HG02884 (cell line): ENCODE results near the gene KIAA1328.
"Not testable (repeated sequence)": the region's sequence is repeated elsewhere in the genome, so short reads cannot be mapped to it uniquely, and the experiment has no call there.

ENCODE experiments used
- ATAC-seq: cut with Tn5 transposase; IDR thresholded peaks from one replicate; pipeline ENCODE4 v1.9.1; 2021; ENCODE audit warnings: mild to moderate bottlenecking, moderate library complexity; ENCODE audit not compliant: unreplicated experiment

KIAA1328 gene

GRCh38 chr18:36879796-36880195 lies 50.9 kb downstream of the KIAA1328 start:
- not testable (repeated sequence) for ATAC-seq

GRCh38 chr18:36885981-36886380 lies 57.1 kb downstream of the KIAA1328 start:
- no peak for ATAC-seq

DNA sequence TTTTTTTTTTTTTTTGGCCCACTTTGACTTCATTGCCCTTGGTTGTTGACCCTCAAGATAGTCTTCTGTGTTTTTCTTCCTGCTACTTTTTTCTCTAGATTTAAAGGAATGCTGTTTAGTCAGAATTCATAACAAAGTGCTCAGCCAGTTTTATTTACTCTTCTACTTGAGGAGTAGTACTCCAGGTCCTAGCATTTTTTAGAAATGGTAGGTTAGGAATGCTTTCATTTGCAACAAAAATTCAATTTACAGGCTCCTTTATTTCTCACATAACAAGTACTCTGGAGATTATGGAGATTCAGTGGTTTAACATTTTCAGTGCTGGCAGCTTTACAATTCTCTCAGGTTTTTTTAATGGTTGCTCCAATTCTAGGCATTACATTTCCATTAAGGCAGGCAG lies 58.2 kb downstream of the KIAA1328 start:
- ATAC-seq = no peak

GRCh38 chr18:36887864-36888263 lies 58.9 kb downstream of the KIAA1328 start:
- no peak for ATAC-seq

GRCh38 chr18:36888778-36889177 lies 59.9 kb downstream of the KIAA1328 start:
- ATAC-seq = no peak

DNA sequence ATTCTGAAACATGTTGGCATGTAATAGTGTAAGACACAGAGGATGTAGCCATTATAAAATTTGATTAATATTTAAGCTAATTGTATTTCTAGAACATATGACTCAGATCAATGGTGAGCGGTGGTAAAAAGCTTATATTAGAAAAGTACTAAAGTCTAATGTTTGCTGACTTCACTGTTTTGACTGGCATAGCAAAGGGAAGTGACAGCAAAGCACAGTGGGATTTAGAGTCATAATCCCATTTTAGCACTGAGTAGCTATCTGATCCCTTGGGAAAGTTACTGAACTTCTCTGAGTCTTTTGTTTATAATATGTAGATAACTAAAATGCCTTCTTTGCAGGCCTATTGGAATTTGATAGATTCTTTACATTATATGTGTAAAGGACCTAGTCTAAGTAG lies 60.4 kb downstream of the KIAA1328 start:
- no peak for ATAC-seq

DNA sequence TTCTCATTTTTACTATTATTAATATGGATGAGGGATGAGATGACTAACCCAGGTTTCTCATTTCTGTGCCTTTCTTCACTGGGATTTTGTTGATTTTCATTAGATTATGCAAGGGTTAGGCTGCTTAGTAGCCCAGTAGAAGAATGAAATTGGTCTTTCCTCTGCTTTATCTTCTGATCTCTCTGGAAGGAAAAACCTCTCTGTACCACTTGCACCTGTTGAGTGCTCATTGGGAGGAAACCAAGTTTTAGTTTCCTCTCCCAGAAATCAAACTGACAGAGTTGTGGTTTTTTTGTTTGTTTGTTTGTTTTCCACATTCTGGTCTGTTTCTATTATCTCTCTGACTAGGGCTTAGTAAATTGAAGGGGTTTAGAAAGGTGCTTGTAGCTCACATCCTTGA lies 60.8 kb downstream of the KIAA1328 start:
- no peak for ATAC-seq

DNA sequence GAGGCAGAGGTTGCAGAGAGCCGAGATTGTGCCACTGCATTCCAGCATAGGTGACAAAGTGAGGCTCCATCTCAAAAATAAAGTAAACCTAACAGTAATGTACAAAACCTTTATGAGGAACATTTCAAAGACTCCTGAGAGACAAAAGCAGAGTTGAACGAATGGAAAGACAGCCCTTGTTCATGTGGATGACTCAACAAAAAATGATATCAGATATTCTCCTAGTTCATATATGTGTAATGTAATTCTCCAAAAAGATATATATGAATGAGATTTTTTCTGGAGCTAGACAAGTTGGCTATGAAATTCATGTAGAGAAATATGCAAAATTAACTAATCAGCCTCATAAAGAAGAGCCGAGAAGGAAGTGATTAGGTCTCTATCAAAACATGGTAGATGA lies 61.7 kb downstream of the KIAA1328 start:
- ATAC-seq = no peak

- no peak for ATAC-seq
Measured at GRCh38 chr18:36893227-36893626, 64.3 kb downstream of the KIAA1328 start.

- no peak for ATAC-seq
Measured at GRCh38 chr18:36895606-36896005, 66.7 kb downstream of the KIAA1328 start.

DNA sequence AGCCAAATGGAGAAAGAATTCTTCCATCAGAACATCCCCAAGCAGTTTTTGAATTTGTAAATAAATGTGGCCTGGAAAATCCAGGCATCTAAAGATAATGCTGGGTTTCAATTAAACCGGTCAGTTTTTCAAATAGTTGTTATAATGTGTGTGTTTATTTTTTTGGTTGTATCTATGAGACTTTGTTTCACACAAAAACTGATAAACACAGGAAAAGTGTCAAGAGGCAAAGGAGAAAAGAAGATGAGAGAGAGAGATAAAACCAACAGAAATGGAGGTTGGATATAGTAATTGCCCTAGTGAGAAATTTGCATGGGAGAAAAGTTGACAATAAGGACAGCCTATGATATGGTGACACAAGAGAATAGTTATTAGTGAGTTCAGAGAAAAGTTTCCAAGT lies 68.3 kb downstream of the KIAA1328 start:
- no peak for ATAC-seq

DNA sequence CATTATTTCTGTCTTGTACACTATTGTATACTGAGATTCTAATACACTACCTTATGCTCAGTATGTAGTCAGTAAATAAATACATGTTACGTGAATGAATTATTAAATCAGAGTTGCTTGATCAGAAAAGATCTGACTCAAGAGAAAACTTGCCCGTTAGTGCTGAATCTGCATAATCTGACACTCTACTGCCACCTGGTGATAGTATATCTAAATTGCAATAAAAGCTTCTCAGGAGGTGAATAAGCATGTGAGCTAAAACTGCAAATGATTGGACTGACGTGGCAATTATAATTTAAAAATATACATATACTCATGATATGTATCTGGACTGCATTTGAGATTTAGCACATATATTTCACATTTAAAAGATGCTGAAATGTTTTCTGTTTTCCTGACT lies 70.4 kb downstream of the KIAA1328 start:
- no peak for ATAC-seq

GRCh38 chr18:36900466-36900865 lies 71.5 kb downstream of the KIAA1328 start:
- ATAC-seq = no peak

- no peak for ATAC-seq
Measured at GRCh38 chr18:36901277-36901701, 72.4 kb downstream of the KIAA1328 start.

GRCh38 chr18:36903215-36903928 lies 74.4 kb downstream of the KIAA1328 start:
- ATAC-seq = no peak

GRCh38 chr18:36905571-36905970 lies 76.6 kb downstream of the KIAA1328 start:
- ATAC-seq = no peak

GRCh38 chr18:36909282-36909681 lies 80.4 kb downstream of the KIAA1328 start:
- ATAC-seq = not testable (repeated sequence)

DNA sequence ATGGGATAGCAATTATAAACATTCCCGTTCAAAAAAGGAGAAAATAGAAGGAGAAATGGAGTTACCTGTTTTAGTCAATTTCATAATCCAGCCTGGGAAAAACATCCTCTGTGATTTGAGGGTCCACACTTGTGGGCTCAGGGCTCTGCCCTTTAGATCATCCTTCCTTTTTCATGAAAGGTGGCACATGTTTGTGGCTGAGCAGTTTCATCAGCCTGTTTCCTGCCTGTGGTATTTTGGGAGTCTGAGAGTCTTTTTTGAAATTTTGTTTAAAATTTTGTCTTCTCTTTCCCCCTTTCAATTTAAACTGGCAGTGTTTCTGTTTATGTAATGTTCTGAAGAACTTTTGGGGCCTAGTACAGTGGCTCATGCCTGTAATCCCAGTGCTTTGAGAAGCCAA lies 84.0 kb downstream of the KIAA1328 start:
- ATAC-seq = no peak

DNA sequence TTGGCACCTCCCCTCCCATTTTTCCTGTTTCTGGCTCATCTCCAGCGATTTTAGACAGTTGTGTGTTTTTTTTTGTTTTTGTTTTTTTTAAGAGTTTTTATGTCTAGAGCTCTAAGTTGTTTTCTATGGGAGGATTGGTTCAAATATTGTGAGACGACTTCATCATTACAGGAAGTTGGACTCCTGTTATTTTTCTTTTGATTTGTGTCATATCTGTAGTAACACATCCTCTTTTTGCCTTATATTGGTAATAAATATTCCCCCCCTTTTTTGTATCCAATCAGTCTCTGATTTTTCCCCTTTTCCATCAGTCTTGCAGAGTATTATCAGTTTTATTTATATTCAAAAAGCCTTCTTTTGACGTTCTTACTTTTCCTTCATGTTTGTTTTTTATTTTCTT lies 89.0 kb downstream of the KIAA1328 start:
- no peak for ATAC-seq

- ATAC-seq = no peak
Measured at GRCh38 chr18:36929601-36930000, 100.7 kb downstream of the KIAA1328 start.

DNA sequence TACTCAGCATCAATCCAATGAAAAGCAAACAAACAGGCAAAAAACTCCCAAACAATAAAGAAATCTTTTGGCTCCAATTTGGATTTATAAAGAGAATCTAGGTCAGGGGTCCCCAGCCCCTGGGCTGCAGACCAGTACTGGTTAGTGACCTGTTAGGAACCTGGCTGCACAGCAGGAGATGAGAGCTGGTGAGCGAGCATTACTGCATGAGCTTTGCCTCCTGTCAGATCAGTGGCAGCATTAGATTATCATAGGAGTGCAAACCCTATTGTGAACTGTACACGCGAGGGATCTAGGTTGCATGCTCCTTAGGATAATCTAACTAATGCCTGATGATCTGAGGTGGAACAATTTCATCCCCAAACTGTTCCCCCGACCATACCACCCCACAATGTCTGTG lies 102.2 kb downstream of the KIAA1328 start:
- no peak for ATAC-seq

- ATAC-seq = no peak
Measured at GRCh38 chr18:36933552-36933951, 104.6 kb downstream of the KIAA1328 start.

DNA sequence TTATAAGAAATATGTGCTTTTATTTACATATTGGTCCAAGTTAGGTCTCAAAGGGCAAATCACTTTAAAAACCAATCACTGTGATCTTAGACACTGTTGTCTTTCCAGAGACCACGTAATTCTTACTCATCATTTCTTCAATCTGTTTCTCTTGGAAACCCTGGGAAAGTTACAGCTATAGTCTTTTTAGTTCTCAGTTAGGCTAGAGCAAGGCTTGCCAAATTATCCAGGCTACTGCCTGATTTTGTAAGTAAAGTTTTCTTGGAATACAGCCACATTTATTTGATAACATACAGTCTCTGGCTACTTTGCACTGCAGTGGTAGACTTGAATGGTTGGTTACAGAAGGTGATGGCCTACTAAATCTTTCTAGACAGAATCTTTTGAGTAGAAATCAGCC lies 106.0 kb downstream of the KIAA1328 start:
- ATAC-seq = no peak
